ENCODE measurements around the gene SERTAD1. TPM values are rescaled to one million over a fixed set of nuclear protein-coding genes. Genes with fewer than 3 reads are reported as not detected.
"Not testable (repeated sequence)": the region's sequence is repeated elsewhere in the genome, so short reads cannot be mapped to it uniquely, and the experiment has no call there.

SERTAD1 gene
- polyA plus RNA-seq, 4 donors: 8.7 to 29.7 (median 22.6) TPM

DNA sequence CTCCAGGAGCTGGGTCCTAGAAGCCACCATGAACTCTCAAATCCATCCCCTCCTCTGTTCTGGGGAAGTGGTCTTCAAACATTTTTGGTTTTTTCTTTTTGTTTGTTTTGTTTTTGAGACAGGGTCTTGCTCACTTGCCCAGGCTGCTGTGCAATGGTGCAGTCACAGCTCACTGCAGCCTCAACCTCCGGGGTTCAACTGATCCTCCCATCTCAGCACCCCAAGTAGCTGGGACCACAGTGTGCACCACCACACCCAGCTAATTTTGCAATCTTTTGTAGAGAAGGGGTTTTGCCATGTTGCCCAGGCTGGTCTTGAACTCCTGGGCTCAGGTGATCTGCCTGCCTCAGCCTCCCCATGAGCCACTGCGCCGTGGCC lies 32.8 kb upstream of the SERTAD1 start:
- Histone ChIP-seq H3K9me3 (ENCODE audit: control insufficient read depth in 2 of 2, insufficient read depth in 1 of 2, low read depth in 1 of 2, low read length in 1 of 2) (no peaks in the 10 kb centered on the region), H3K4me3 (ENCODE audit: low read depth in 1 of 3, low read length in 3 of 3) (no peak overlapping the region), H3K36me3 (ENCODE audit: control insufficient read depth in 3 of 3, insufficient read depth in 2 of 3, low read depth in 1 of 3, low read length in 3 of 3) (peaks cover 3 to 58% (median 4%) of the 10 kb centered on the region in 3 donors), H3K27me3 (ENCODE audit: control insufficient read depth in 3 of 3, insufficient read depth in 3 of 3, low read length in 3 of 3) (no peaks in the 10 kb centered on the region), H3K27ac (ENCODE audit: low read depth in 1 of 3, low read length in 2 of 3) (no peak overlapping the region), H3K4me1 (ENCODE audit: control insufficient read depth in 3 of 3, insufficient read depth in 2 of 3, low read depth in 1 of 3, low read length in 2 of 3) (peaks cover 0 to 2% (median 0%) of the 10 kb centered on the region in 3 donors)
- no peak for DNase-seq
- no peak for FAIRE-seq
- WGBS, 3 donors: 94 to 98% (median 95%) methylated on average over 3 of the region's 3 CpGs

DNA sequence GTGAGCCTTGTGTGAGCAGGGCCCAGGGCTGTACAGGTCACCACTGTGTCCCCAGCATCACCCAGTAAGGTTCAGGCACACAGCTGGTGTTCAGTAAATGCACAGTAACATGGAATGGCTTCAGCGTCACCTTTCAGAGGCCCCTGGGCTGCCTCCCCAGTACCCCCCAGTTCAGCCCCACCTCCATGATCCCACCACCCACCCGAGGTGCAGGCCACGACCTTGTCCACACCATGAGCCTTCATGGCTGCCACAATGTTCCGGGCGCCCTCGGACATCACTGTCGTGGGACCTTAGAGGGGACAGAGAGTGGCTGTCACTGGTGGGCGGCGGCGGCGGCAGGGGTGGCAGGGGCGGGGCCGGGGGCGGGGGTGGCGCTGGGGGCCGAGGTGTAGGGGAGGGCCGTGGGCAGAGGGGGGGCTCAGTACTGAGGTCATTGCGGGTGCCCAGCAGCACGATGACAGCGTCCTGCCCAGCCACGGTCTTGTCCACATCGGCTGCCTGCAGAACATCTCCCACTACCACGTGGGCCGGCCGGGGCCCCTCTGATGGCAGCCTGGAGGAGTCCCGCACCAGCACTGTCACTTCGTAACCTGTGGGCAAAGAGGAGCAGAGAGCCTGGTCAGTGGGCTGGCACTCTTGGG lies 32.3 kb upstream of the SERTAD1 start:
- WGBS, 3 donors: 87 to 89% (median 88%) methylated on average over 23 to 27 of the region's 27 CpGs
- no peak overlapping the region for H3K27ac ChIP-seq (ENCODE audit: low read depth in 1 of 3, low read length in 2 of 3)
- no peaks in the 10 kb centered on the region for H3K9me3 ChIP-seq (ENCODE audit: control insufficient read depth in 2 of 2, insufficient read depth in 1 of 2, low read depth in 1 of 2, low read length in 1 of 2)
- FAIRE-seq (no peak), DNase-seq (no peak)
- H3K36me3 ChIP-seq (ENCODE audit: control insufficient read depth in 3 of 3, insufficient read depth in 2 of 3, low read depth in 1 of 3, low read length in 3 of 3): peaks cover 3 to 61% (median 4%) of the 10 kb centered on the region in 3 donors
- no peak overlapping the region for H3K4me3 ChIP-seq (ENCODE audit: low read depth in 1 of 3, low read length in 3 of 3)
- H3K27me3 ChIP-seq (ENCODE audit: control insufficient read depth in 3 of 3, insufficient read depth in 3 of 3, low read length in 3 of 3): no peaks in the 10 kb centered on the region
- peaks cover 0 to 2% (median 0%) of the 10 kb centered on the region in 3 donors for H3K4me1 ChIP-seq (ENCODE audit: control insufficient read depth in 3 of 3, insufficient read depth in 2 of 3, low read depth in 1 of 3, low read length in 2 of 3)

DNA sequence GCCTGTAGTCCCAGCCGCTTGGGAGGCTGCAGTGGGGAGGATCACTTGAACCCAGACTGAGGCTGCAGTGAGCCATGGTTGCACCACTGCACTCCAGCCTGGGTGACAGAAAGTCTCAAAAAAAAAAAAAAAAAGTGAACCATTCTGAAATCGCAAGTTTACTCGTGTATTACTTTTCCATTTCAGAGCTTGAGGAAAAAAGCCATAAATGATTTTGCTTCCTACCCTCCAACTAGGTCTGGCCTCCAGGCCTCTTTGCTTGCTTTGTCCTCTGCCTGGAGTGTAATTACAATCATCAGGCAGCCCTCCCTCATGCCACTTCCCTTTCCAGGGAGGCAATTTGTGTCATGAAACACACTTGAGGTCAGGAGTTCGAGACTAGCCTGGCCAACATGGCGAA lies 31.3 kb upstream of the SERTAD1 start:
- Histone ChIP-seq H3K4me3 (ENCODE audit: low read depth in 1 of 3, low read length in 3 of 3) (no peak overlapping the region), H3K4me1 (ENCODE audit: control insufficient read depth in 3 of 3, insufficient read depth in 2 of 3, low read depth in 1 of 3, low read length in 2 of 3) (peaks cover 0 to 2% (median 0%) of the 10 kb centered on the region in 3 donors), H3K9me3 (ENCODE audit: control insufficient read depth in 2 of 2, insufficient read depth in 1 of 2, low read depth in 1 of 2, low read length in 1 of 2) (no peaks in the 10 kb centered on the region), H3K27ac (ENCODE audit: low read depth in 1 of 3, low read length in 2 of 3) (no peak overlapping the region), H3K36me3 (ENCODE audit: control insufficient read depth in 3 of 3, insufficient read depth in 2 of 3, low read depth in 1 of 3, low read length in 3 of 3) (peaks cover 3 to 67% (median 4%) of the 10 kb centered on the region in 3 donors), H3K27me3 (ENCODE audit: control insufficient read depth in 3 of 3, insufficient read depth in 3 of 3, low read length in 3 of 3) (no peaks in the 10 kb centered on the region)
- FAIRE-seq (no peak), DNase-seq (no peak)
- 81 to 89% (median 87%) methylated on average over 5 of the region's 5 CpGs for WGBS, 3 donors

DNA sequence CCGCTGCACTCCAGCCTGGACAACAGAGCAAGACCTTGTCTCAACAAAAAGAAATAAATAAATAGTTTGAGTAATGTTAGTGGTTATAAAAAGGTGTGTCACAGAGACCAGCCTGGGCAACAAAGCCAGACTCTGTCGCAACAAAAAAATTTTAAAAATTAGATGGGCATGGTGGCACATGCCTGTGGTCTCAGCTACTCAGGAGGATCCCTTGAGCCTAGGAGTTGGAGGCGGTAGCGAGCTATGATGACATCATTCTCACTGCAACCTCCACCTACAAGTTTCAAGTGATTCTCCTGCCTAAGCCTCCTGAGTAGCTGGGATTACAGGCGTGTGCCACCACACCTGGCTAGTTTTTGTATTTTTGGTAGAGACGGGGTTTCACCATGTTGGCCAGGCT lies 28.2 kb upstream of the SERTAD1 start:
- DNase-seq; H3K4me3 ChIP-seq (ENCODE audit: low read depth in 1 of 3, low read length in 3 of 3); H3K9me3 ChIP-seq (ENCODE audit: control insufficient read depth in 2 of 2, insufficient read depth in 1 of 2, low read depth in 1 of 2, low read length in 1 of 2); FAIRE-seq; H3K27ac ChIP-seq (ENCODE audit: low read depth in 1 of 3, low read length in 2 of 3); H3K27me3 ChIP-seq (ENCODE audit: control insufficient read depth in 3 of 3, insufficient read depth in 3 of 3, low read length in 3 of 3); H3K4me1 ChIP-seq (ENCODE audit: control insufficient read depth in 3 of 3, insufficient read depth in 2 of 3, low read depth in 1 of 3, low read length in 2 of 3): not testable (repeated sequence)
- WGBS, 3 donors: 91 to 97% (median 93%) methylated on average over 6 of the region's 6 CpGs
- H3K36me3 ChIP-seq (ENCODE audit: control insufficient read depth in 3 of 3, insufficient read depth in 2 of 3, low read depth in 1 of 3, low read length in 3 of 3): peaks cover 3 to 77% (median 4%) of the 10 kb centered on the region in 3 donors

DNA sequence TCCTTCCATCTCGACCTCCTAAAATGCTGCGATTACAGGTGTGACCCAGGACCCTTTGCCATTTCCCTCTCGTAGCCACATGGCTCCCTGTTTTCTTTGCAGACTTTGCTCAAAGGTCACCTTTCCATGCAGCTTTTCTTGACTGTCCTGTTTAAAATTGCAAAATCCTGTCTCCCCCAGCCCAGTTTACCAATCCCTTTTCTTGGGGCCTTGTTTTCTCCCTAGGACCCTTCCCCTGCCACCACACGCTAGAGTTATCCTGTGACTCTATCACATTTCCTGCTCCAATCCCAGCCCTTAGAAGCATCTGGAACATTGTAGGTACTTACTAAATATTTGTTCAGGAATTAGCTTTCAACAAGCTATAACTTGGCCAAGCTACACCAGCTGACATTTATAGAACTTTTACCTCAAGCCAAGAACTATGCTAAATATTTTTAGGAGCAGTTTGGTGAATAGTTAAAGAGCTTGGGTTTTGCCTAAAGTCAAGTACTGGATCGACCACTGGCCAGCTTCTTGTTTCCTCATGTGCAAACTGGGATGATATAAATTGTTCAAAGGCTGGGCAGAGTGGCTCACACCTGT lies 27.5 kb upstream of the SERTAD1 start:
- Histone ChIP-seq H3K4me3 (ENCODE audit: low read depth in 1 of 3, low read length in 3 of 3) (no peak overlapping the region), H3K27me3 (ENCODE audit: control insufficient read depth in 3 of 3, insufficient read depth in 3 of 3, low read length in 3 of 3) (no peaks in the 10 kb centered on the region), H3K4me1 (ENCODE audit: control insufficient read depth in 3 of 3, insufficient read depth in 2 of 3, low read depth in 1 of 3, low read length in 2 of 3) (no peaks in the 10 kb centered on the region), H3K36me3 (ENCODE audit: control insufficient read depth in 3 of 3, insufficient read depth in 2 of 3, low read depth in 1 of 3, low read length in 3 of 3) (peaks cover under 1 to 75% (median 4%) of the 10 kb centered on the region in 3 donors), H3K27ac (ENCODE audit: low read depth in 1 of 3, low read length in 2 of 3) (no peak overlapping the region), H3K9me3 (ENCODE audit: control insufficient read depth in 2 of 2, insufficient read depth in 1 of 2, low read depth in 1 of 2, low read length in 1 of 2) (no peaks in the 10 kb centered on the region)
- no peak for DNase-seq
- WGBS, 3 donors: 86 to 91% (median 89%) methylated on average over 5 of the region's 5 CpGs
- no peak for FAIRE-seq

DNA sequence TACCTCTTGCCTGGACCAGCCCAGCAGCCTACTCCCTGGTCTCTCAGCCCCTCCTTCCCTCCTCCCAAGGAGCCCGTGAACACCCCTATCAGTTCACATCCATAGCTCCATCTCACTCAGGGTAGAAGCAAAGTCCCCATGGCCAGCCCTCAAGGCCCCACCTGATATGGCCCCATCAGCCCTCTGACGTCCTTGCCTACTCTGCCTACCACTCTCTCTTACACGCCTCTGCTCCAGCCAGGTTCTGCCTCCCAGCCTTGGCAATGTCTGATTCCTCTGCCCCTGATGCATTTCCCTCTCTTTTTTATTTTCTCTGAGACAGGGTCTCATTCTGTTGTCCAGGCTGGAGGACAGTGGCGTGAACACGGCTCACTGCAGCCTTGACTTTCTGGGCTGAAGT lies 26.2 kb upstream of the SERTAD1 start:
- Histone ChIP-seq H3K27me3 (ENCODE audit: control insufficient read depth in 3 of 3, insufficient read depth in 3 of 3, low read length in 3 of 3) (no peaks in the 10 kb centered on the region), H3K9me3 (ENCODE audit: control insufficient read depth in 2 of 2, insufficient read depth in 1 of 2, low read depth in 1 of 2, low read length in 1 of 2) (no peaks in the 10 kb centered on the region), H3K4me1 (ENCODE audit: control insufficient read depth in 3 of 3, insufficient read depth in 2 of 3, low read depth in 1 of 3, low read length in 2 of 3) (no peaks in the 10 kb centered on the region), H3K36me3 (ENCODE audit: control insufficient read depth in 3 of 3, insufficient read depth in 2 of 3, low read depth in 1 of 3, low read length in 3 of 3) (peaks cover 0 to 76% (median 3%) of the 10 kb centered on the region in 3 donors), H3K4me3 (ENCODE audit: low read depth in 1 of 3, low read length in 3 of 3) (no peak overlapping the region), H3K27ac (ENCODE audit: low read depth in 1 of 3, low read length in 2 of 3) (no peak overlapping the region)
- FAIRE-seq (no peak), DNase-seq (peak in 1 of 2 donors; percentile 42)
- 67 to 80% (median 72%) methylated on average over 5 of the region's 5 CpGs for WGBS, 3 donors

DNA sequence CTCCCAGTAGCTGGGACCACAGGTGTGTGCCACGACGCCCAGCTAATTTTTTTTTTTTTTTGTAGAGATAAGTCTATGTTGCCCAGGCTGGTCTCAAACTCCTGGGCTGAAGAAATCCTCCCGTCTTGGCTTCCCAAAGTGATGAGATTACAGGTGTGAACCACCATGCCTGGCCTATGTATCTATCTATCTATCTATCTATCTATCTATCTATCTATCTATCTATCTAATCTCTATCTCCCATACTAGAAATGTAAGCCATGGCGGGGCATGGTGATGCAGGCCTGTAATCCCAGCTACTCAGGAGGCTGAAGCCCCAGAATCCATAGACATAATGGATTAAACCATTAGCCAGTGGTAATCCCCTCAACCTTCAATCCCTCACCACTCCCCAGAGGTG lies 24.9 kb upstream of the SERTAD1 start:
- Histone ChIP-seq H3K27ac (ENCODE audit: low read depth in 1 of 3, low read length in 2 of 3) (no peak overlapping the region), H3K4me1 (ENCODE audit: control insufficient read depth in 3 of 3, insufficient read depth in 2 of 3, low read depth in 1 of 3, low read length in 2 of 3) (no peaks in the 10 kb centered on the region), H3K36me3 (ENCODE audit: control insufficient read depth in 3 of 3, insufficient read depth in 2 of 3, low read depth in 1 of 3, low read length in 3 of 3) (peaks cover 0 to 70% (median 3%) of the 10 kb centered on the region in 3 donors), H3K27me3 (ENCODE audit: control insufficient read depth in 3 of 3, insufficient read depth in 3 of 3, low read length in 3 of 3) (no peaks in the 10 kb centered on the region), H3K9me3 (ENCODE audit: control insufficient read depth in 2 of 2, insufficient read depth in 1 of 2, low read depth in 1 of 2, low read length in 1 of 2) (no peaks in the 10 kb centered on the region), H3K4me3 (ENCODE audit: low read depth in 1 of 3, low read length in 3 of 3) (no peak overlapping the region)
- FAIRE-seq: no peak
- no peak for DNase-seq
- WGBS, 3 donors: 88 to 94% (median 93%) methylated on average over 4 of the region's 4 CpGs

DNA sequence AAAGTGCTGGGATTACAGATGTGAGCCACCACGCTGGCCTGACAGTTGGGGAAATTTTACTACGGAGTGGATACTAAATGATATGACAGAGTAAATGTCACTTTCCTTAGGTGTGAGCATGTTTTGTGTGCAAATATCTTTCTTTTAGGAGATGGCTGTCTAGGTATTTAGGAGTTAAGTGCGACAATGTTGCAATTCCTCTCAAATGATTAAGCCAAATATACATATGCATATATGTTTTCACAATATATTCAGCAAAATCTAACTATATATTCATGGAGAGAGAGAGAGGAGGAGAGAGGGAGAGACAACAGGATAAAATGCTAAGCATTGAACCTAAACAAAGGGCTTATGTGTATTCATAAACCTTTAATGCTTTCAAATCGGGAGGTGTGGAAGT lies 23.7 kb upstream of the SERTAD1 start:
- no peaks in the 10 kb centered on the region for H3K9me3 ChIP-seq (ENCODE audit: control insufficient read depth in 2 of 2, insufficient read depth in 1 of 2, low read depth in 1 of 2, low read length in 1 of 2)
- no peak for FAIRE-seq
- no peak overlapping the region for H3K4me3 ChIP-seq (ENCODE audit: low read depth in 1 of 3, low read length in 3 of 3)
- H3K4me1 ChIP-seq (ENCODE audit: control insufficient read depth in 3 of 3, insufficient read depth in 2 of 3, low read depth in 1 of 3, low read length in 2 of 3): peaks cover 0 to 2% (median 0%) of the 10 kb centered on the region in 3 donors
- H3K27me3 ChIP-seq (ENCODE audit: control insufficient read depth in 3 of 3, insufficient read depth in 3 of 3, low read length in 3 of 3): no peaks in the 10 kb centered on the region
- no peak for DNase-seq
- H3K36me3 ChIP-seq (ENCODE audit: control insufficient read depth in 3 of 3, insufficient read depth in 2 of 3, low read depth in 1 of 3, low read length in 3 of 3): peaks cover 0 to 61% (median 3%) of the 10 kb centered on the region in 3 donors
- WGBS, 3 donors: 85 to 90% (median 89%) methylated on average over 4 of the region's 4 CpGs
- no peak overlapping the region for H3K27ac ChIP-seq (ENCODE audit: low read depth in 1 of 3, low read length in 2 of 3)
